Type B pancreatic cell (in vitro differentiated cells): ENCODE measurements around the gene PRLR. TPM values are rescaled to one million over a fixed set of nuclear protein-coding genes. Genes with fewer than 3 reads are reported as not detected.
A peak's percentile ranks its signal among the peaks of the same experiment; 100 is the strongest.

Experiments
- DNase-seq: peaks from one replicate; pipeline ENCODE4 v3.0.0; 2021; ENCODE audit warnings: mixed read lengths; ENCODE audit not compliant: unreplicated experiment; ENCODE audit errors: extremely low spot score
- H3K27ac Mint-ChIP-seq: 2 replicates; pipeline ENCODE4 v1.8.0; 2021; ENCODE audit warnings: mild to moderate bottlenecking, mixed read lengths
- H3K27me3 Mint-ChIP-seq: 2 replicates; pipeline ENCODE4 v1.8.0; 2021; ENCODE audit warnings: mixed read lengths
- H3K36me3 Mint-ChIP-seq: 2 replicates; pipeline ENCODE4 v1.8.0; 2021; ENCODE audit warnings: mixed read lengths
- H3K4me1 Mint-ChIP-seq: one replicate; pipeline ENCODE4 v1.8.0; 2021; ENCODE audit warnings: mixed read lengths; ENCODE audit not compliant: unreplicated experiment
- H3K4me3 Mint-ChIP-seq: 2 replicates; pipeline ENCODE4 v1.8.0; 2021; ENCODE audit warnings: mild to moderate bottlenecking, mixed read lengths
- H3K9me3 Mint-ChIP-seq: 2 replicates; pipeline ENCODE4 v1.8.0; 2021; ENCODE audit warnings: mixed read lengths
- CTCF ChIP-seq: fragments of 200-600 bp; sonication (generic); conservative IDR thresholded peaks from 2 replicates; pipeline ENCODE4 v1.5.0; 2021; ENCODE audit warnings: antibody characterized with exemption, mild to moderate bottlenecking
- total RNA-seq: library from RNA; stranded (reverse); gene quantifications from 2 replicates; pipeline ENCODE4 v1.2.1, GENCODE V29; 2021; ENCODE audit warnings: low replicate concordance

Gene PRLR
- total RNA-seq, 1 donor from 2014 or later: 6.7 TPM

GRCh38 chr5:35263266-35263877, 33.1 kb upstream of the PRLR start:
- Mint-ChIP-seq H3K4me3 (no peak overlapping the region), H3K27ac (no peak overlapping the region), H3K27me3 (peaks cover 5% of the 10 kb centered on the region), H3K4me1 (no peaks in the 10 kb centered on the region), H3K9me3 (no peaks in the 10 kb centered on the region), H3K36me3 (no peaks in the 10 kb centered on the region)
- no peak for DNase-seq
- TF ChIP-seq CTCF: no peak

- H3K4me1 Mint-ChIP-seq: peaks cover 7% of the 10 kb centered on the region
- no peak for DNase-seq
- H3K27ac Mint-ChIP-seq: no peak overlapping the region
- no peaks in the 10 kb centered on the region for H3K36me3 Mint-ChIP-seq
- no peak for TF ChIP-seq CTCF
- H3K27me3 Mint-ChIP-seq: no peaks in the 10 kb centered on the region
- H3K9me3 Mint-ChIP-seq: no peaks in the 10 kb centered on the region
- no peak overlapping the region for H3K4me3 Mint-ChIP-seq
These were observed 23.3 kb upstream of the PRLR start for GRCh38 chr5:35253582-35253981.

- Mint-ChIP-seq H3K27me3 (no peaks in the 10 kb centered on the region), H3K9me3 (no peaks in the 10 kb centered on the region), H3K36me3 (no peaks in the 10 kb centered on the region), H3K27ac (no peak overlapping the region), H3K4me1 (peaks cover 8% of the 10 kb centered on the region), H3K4me3 (no peak overlapping the region)
- no peak for DNase-seq
- TF ChIP-seq CTCF: no peak
These were observed 22.7 kb upstream of the PRLR start for GRCh38 chr5:35252963-35253362.

GRCh38 chr5:35248843-35249780, 18.8 kb upstream of the PRLR start:
- H3K27me3 Mint-ChIP-seq: no peaks in the 10 kb centered on the region
- no peak overlapping the region for H3K4me3 Mint-ChIP-seq
- no peak for TF ChIP-seq CTCF
- H3K36me3 Mint-ChIP-seq: no peaks in the 10 kb centered on the region
- H3K4me1 Mint-ChIP-seq: peaks cover 26% of the 10 kb centered on the region
- no peak for DNase-seq
- H3K9me3 Mint-ChIP-seq: no peaks in the 10 kb centered on the region
- H3K27ac Mint-ChIP-seq: peak overlapping the region; percentile 12

- no peaks in the 10 kb centered on the region for H3K36me3 Mint-ChIP-seq
- H3K9me3 Mint-ChIP-seq: no peaks in the 10 kb centered on the region
- H3K4me3 Mint-ChIP-seq: peak overlapping the region; percentile 30
- no peak for TF ChIP-seq CTCF
- H3K4me1 Mint-ChIP-seq: peaks cover 26% of the 10 kb centered on the region
- H3K27ac Mint-ChIP-seq: no peak overlapping the region
- DNase-seq: no peak
- no peaks in the 10 kb centered on the region for H3K27me3 Mint-ChIP-seq
These were observed 17.4 kb upstream of the PRLR start for GRCh38 chr5:35247648-35248034.
